Nephron progenitor cell (in vitro differentiated cells): ENCODE data around the gene DRC1.

Experiments used
- DNase-seq: peaks from one replicate; pipeline ENCODE4 v3.0.0; 2021
- H3K27ac Mint-ChIP-seq: 2 replicates; pipeline ENCODE4 v1.8.0; 2021; ENCODE audit warnings: mild to moderate bottlenecking, moderate library complexity, mixed read lengths
- H3K27me3 Mint-ChIP-seq: 2 replicates; pipeline ENCODE4 v1.8.0; 2021; ENCODE audit warnings: mild to moderate bottlenecking, low read depth, mixed read lengths; ENCODE audit not compliant: poor library complexity
- H3K36me3 Mint-ChIP-seq: 2 replicates; pipeline ENCODE4 v1.8.0; 2021; ENCODE audit warnings: low read depth, mixed read lengths
- H3K4me1 Mint-ChIP-seq: 2 replicates; pipeline ENCODE4 v1.8.0; 2021; ENCODE audit warnings: mixed read lengths
- H3K4me3 Mint-ChIP-seq: 2 replicates; pipeline ENCODE4 v1.8.0; 2021; ENCODE audit warnings: mild to moderate bottlenecking, moderate library complexity, mixed read lengths
- H3K9me3 Mint-ChIP-seq: 2 replicates; pipeline ENCODE4 v1.8.0; 2021; ENCODE audit warnings: mild to moderate bottlenecking, moderate library complexity, mixed read lengths
- TF ChIP-seq, protein P1 (sequence below): fragments of 200-600 bp; sonication (generic); IDR thresholded peaks from 2 replicates; pipeline ENCODE4 v1.5.0; 2021; ENCODE audit warnings: antibody characterized with exemption

DRC1 gene

GRCh38 chr2:26472821-26473655 lies 71.3 kb downstream of the DRC1 start:
- peaks cover 7% of the 10 kb centered on the region for H3K4me1 Mint-ChIP-seq
- H3K9me3 Mint-ChIP-seq: peaks cover 4% of the 10 kb centered on the region
- DNase-seq: no peak
- TF ChIP-seq, protein P1, sequence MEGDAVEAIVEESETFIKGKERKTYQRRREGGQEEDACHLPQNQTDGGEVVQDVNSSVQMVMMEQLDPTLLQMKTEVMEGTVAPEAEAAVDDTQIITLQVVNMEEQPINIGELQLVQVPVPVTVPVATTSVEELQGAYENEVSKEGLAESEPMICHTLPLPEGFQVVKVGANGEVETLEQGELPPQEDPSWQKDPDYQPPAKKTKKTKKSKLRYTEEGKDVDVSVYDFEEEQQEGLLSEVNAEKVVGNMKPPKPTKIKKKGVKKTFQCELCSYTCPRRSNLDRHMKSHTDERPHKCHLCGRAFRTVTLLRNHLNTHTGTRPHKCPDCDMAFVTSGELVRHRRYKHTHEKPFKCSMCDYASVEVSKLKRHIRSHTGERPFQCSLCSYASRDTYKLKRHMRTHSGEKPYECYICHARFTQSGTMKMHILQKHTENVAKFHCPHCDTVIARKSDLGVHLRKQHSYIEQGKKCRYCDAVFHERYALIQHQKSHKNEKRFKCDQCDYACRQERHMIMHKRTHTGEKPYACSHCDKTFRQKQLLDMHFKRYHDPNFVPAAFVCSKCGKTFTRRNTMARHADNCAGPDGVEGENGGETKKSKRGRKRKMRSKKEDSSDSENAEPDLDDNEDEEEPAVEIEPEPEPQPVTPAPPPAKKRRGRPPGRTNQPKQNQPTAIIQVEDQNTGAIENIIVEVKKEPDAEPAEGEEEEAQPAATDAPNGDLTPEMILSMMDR: no peak
- H3K36me3 Mint-ChIP-seq: no peaks in the 10 kb centered on the region
- no peak overlapping the region for H3K4me3 Mint-ChIP-seq
- H3K27me3 Mint-ChIP-seq: peaks cover 3% of the 10 kb centered on the region
- H3K27ac Mint-ChIP-seq: peak overlapping the region; percentile 57

DNA sequence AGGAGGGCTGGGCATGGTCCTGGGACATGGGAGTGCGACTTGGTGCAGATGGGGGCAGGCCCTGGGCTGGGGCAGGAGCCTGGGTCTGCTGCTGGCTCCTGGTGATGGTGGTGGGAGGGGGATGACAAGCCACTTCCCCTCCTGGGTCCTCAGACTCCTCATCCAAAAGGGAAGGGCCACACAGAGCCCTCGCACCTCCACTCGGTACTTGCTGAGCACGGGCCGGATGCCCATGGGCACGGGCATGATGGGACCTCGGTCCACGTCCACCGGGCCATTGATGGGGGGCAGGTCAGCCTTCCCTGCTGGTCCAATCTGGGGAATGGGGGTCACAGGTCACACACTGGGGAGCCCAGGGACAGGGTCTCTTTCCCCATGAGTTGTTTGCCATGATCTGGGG lies 72.1 kb downstream of the DRC1 start:
- Mint-ChIP-seq H3K4me1 (peaks cover 8% of the 10 kb centered on the region), H3K27ac (no peak overlapping the region), H3K4me3 (no peak overlapping the region), H3K9me3 (peaks cover 4% of the 10 kb centered on the region), H3K27me3 (peaks cover 3% of the 10 kb centered on the region), H3K36me3 (no peaks in the 10 kb centered on the region)
- TF ChIP-seq, protein P1: no peak
- DNase-seq: no peak

DNA sequence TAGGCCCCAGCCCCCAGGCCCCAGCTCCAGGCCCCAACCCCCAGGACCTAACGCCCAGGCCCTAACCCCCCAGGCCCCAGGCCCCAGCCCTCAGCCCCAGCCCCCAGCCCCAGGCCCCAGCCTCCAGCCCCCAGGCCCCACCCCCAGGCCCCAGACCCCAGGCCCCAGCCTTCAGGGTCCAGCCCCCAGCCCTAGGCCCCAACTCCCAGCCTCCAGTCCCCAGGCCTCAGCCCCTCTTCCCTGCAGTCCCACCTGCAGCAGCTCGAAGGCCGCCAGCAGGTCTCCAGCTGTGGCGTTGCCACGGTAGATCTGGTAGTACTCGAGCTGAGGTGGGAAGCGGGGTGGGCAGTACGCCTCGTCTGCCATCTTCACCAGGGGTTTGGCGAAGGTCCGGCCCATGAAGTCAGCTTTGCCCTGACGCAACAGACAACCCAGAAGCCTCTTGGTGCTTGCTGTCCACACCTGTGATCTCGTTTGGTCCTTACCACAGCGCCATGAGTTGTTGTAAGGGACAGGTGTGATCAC lies 72.6 kb downstream of the DRC1 start:
- H3K4me1 Mint-ChIP-seq: peaks cover 8% of the 10 kb centered on the region
- peaks cover 3% of the 10 kb centered on the region for H3K27me3 Mint-ChIP-seq
- H3K9me3 Mint-ChIP-seq: peaks cover under 1% of the 10 kb centered on the region
- TF ChIP-seq, protein P1: no peak
- no peak overlapping the region for H3K4me3 Mint-ChIP-seq
- H3K36me3 Mint-ChIP-seq: no peaks in the 10 kb centered on the region
- DNase-seq: no peak
- H3K27ac Mint-ChIP-seq: no peak overlapping the region

DNA sequence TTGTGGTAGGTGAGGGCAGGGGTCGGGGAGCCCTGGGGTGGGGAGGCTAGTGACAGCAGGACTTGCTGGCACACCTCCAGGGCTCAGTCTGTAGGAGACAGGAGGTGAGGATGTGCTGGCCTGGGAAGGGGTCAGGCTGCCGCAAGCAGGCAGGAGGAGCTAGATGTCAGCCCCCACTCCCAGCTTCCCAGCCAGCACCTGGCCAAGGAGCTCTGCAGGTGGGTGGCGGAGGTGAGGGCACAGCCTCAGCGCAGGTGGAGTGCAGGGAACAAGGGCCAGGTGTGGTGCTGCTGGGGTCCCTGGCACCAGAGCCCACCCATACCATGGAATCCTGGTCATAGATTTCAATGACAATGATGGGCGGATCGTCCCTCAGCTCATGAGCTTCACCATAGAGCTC lies 73.3 kb downstream of the DRC1 start:
- Mint-ChIP-seq H3K9me3 (no peaks in the 10 kb centered on the region), H3K27me3 (peaks cover 3% of the 10 kb centered on the region), H3K36me3 (no peaks in the 10 kb centered on the region), H3K4me1 (peaks cover 8% of the 10 kb centered on the region), H3K27ac (no peak overlapping the region), H3K4me3 (no peak overlapping the region)
- DNase-seq: no peak
- TF ChIP-seq, protein P1: no peak

- TF ChIP-seq, protein P1: no peak
- Mint-ChIP-seq H3K27me3 (peaks cover 3% of the 10 kb centered on the region), H3K9me3 (no peaks in the 10 kb centered on the region), H3K36me3 (no peaks in the 10 kb centered on the region), H3K4me3 (no peak overlapping the region), H3K27ac (no peak overlapping the region), H3K4me1 (peaks cover 8% of the 10 kb centered on the region)
- DNase-seq: no peak
Measured at GRCh38 chr2:26475832-26476501, 74.2 kb downstream of the DRC1 start.
